K562 (cell line): Measurements from ENCODE around the gene RFT1. TPM values are rescaled to one million over a fixed set of nuclear protein-coding genes. Genes with fewer than 3 reads are reported as not detected.
A peak's percentile ranks its signal among the peaks of the same experiment; 100 is the strongest.

Experiments used
- ATAC-seq: fragments of 200-7000 bp; cut with Tn5 transposase; 3 replicates; pipeline ENCODE4 v1.9.1; 2020; ENCODE audit warnings: moderate library complexity
- BruUV-seq: library from RNA; stranded (reverse); fragments of 400-500 nt; replicated peaks from 2 replicates; lab custom pipeline; 2021; lab: Mats Ljungman, UMichigan
- CTCF ChIA-PET: fragments of 300-600 bp; formaldehyde crosslinking; extraction: SDS; loops from one replicate; lab custom pipeline; 2021; ENCODE audit warnings: low intra/inter-chr PET ratio; lab: Yijun Ruan, JAX
- POLR2A ChIA-PET: fragments of 300-600, 350-650 bp; sonication (Branson Sonifier 250); formaldehyde crosslinking; extraction: SDS; loops from one replicate; lab custom pipeline; 2021; ENCODE audit warnings: antibody characterized with exemption, inconsistent platforms; lab: Yijun Ruan, JAX
- DNase-seq, 4 experiments: peaks; one replicate each; pipeline versions ENCODE4 v3.0.0 to v3.0.0-alpha.2; 2011 to 2018; ENCODE audit warnings: low spot score in 3 of 4, mixed read lengths in 3 of 4; ENCODE audit errors: extremely low read depth in 1 of 4
- FAIRE-seq: peaks from 2 replicates; lab custom pipeline; 2011; peaks lifted over from hg19 to GRCh38; lab: Jason Lieb, UNC
- H2AFZ ChIP-seq: 2 replicates; pipeline ENCODE4 v1.6.0; 2011; ENCODE audit warnings: low read depth, low read length, control low read depth, inconsistent platforms
- H3K27ac ChIP-seq: fragments of 200-600 bp; 3 replicates; pipeline ENCODE4 v1.8.0; 2011; ENCODE audit warnings: low read depth, mild to moderate bottlenecking, control low read depth, inconsistent platforms, low read length, moderate library complexity, mixed read lengths; ENCODE audit errors: extremely low read depth
- H3K27me3 ChIP-seq, 2 experiments: fragments of 300-600 bp in 1 of 2; 2 replicates in 1 of 2; 3 replicates in 1 of 2; pipeline versions ENCODE4 v1.6.0 to v1.8.0; 2011; ENCODE audit warnings: inconsistent platforms in 2 of 2, low read length in 2 of 2, mild to moderate bottlenecking in 1 of 2, mixed read lengths in 1 of 2, moderate library complexity in 1 of 2; ENCODE audit not compliant: control insufficient read depth in 2 of 2, insufficient read depth in 2 of 2
- H3K36me3 ChIP-seq: fragments of 300-600 bp; 3 replicates; pipeline ENCODE4 v1.8.0; 2011; ENCODE audit warnings: mild to moderate bottlenecking, low read length, inconsistent platforms; ENCODE audit not compliant: control insufficient read depth, insufficient read depth
- H3K4me1 ChIP-seq, 2 experiments: fragments of 200-600 bp in 1 of 2; replicated peaks in 1 of 2; 2 replicates in 1 of 2; 3 replicates in 1 of 2; pipeline versions ENCODE4 v1.5.1 to v1.8.0; 2011; ENCODE audit warnings: inconsistent platforms in 2 of 2, low read length in 2 of 2, mild to moderate bottlenecking in 1 of 2, mixed read lengths in 1 of 2, moderate library complexity in 1 of 2; ENCODE audit not compliant: control insufficient read depth in 2 of 2, insufficient read depth in 2 of 2
- H3K4me2 ChIP-seq: 2 replicates; pipeline ENCODE4 v1.6.1; 2011; ENCODE audit warnings: low read length, control low read depth, inconsistent platforms, mixed read lengths; ENCODE audit not compliant: insufficient read depth
- H3K4me3 ChIP-seq: fragments of 200-600 bp; sonication (generic), shearing (Covaris generic); 2 replicates; pipeline ENCODE4 v1.5.1; 2016; ENCODE audit warnings: control low read depth, inconsistent platforms
- H3K79me2 ChIP-seq: fragments of 200-600 bp; 3 replicates; pipeline ENCODE4 v1.8.0; 2011; ENCODE audit warnings: low read length, inconsistent platforms; ENCODE audit not compliant: control insufficient read depth, insufficient read depth
- H3K9ac ChIP-seq, 2 experiments: 2 replicates each; pipeline versions ENCODE4 v1.6.0 to v1.6.1; 2011; ENCODE audit warnings: low read depth in 2 of 2, low read length in 2 of 2, control low read depth in 1 of 2, inconsistent platforms in 1 of 2, mild to moderate bottlenecking in 1 of 2, mixed read lengths in 1 of 2; ENCODE audit not compliant: insufficient read depth in 1 of 2
- H3K9me1 ChIP-seq: one replicate; pipeline ENCODE4 v1.6.0; 2011; ENCODE audit warnings: inconsistent platforms, mild to moderate bottlenecking, low read length, moderate library complexity; ENCODE audit not compliant: control insufficient read depth, insufficient read depth
- H3K9me3 ChIP-seq: replicated peaks from 2 replicates; pipeline ENCODE4 v1.5.1; 2011; ENCODE audit warnings: low read depth, low read length, inconsistent platforms; ENCODE audit not compliant: control insufficient read depth, insufficient read depth
- H4K20me1 ChIP-seq: replicated peaks from 2 replicates; pipeline ENCODE4 v1.6.1; 2011; ENCODE audit warnings: low read length, inconsistent platforms, mixed read lengths; ENCODE audit not compliant: control insufficient read depth, insufficient read depth
- CHAMP1 ChIP-seq: fragments of 450-650 bp; IDR thresholded peaks from 2 replicates; pipeline ENCODE4 v1.6.1; 2016; ENCODE audit warnings: mild to moderate bottlenecking
- CHD1 ChIP-seq: fragments of 200-600 bp; sonication (generic); IDR thresholded peaks from one replicate; pipeline ENCODE4 v1.6.1; 2012; ENCODE audit warnings: mild to moderate bottlenecking, moderate library complexity, low read length, inconsistent platforms
- CXXC5 ChIP-seq: fragments of 250-450 bp; sonication (Bioruptor Pico); IDR thresholded peaks from 2 replicates; pipeline ENCODE4 v1.8.0; 2022; ENCODE audit warnings: inconsistent platforms, mild to moderate bottlenecking, moderate library complexity
- E2F6 ChIP-seq, 2 experiments: IDR thresholded peaks; 2 replicates each; pipeline ENCODE4 v1.6.1; 2011; ENCODE audit warnings: borderline replicate concordance in 1 of 2, control low read depth in 1 of 2, low read depth in 1 of 2, low read length in 1 of 2, mild to moderate bottlenecking in 1 of 2, mixed read lengths in 1 of 2, moderate library complexity in 1 of 2; ENCODE audit not compliant: insufficient read depth in 1 of 2, insufficient read length in 1 of 2, poor library complexity in 1 of 2, severe bottlenecking in 1 of 2; ENCODE audit errors: extremely low read depth in 1 of 2
- EGR1 ChIP-seq: fragments of 450-650 bp; conservative IDR thresholded peaks from 2 replicates; pipeline ENCODE4 v1.6.1; 2017; ENCODE audit warnings: mild to moderate bottlenecking
- POLR2G ChIP-seq: fragments of 200-400 bp; formaldehyde crosslinking; IDR thresholded peaks from 2 replicates; pipeline ENCODE4 v1.6.1; 2017; ENCODE audit warnings: low read depth, mild to moderate bottlenecking, antibody characterized with exemption, low read length, moderate library complexity
- RBFOX2 ChIP-seq: fragments of 200-400 bp; formaldehyde crosslinking; IDR thresholded peaks from 2 replicates; pipeline ENCODE4 v1.6.1; 2017; ENCODE audit warnings: low read depth, mild to moderate bottlenecking, low read length, moderate library complexity
- SPI1 ChIP-seq: IDR thresholded peaks from 2 replicates; pipeline ENCODE4 v1.6.1; 2011; ENCODE audit warnings: low read depth, low read length, control low read depth, borderline replicate concordance
- SRSF9 ChIP-seq: fragments of 200-400 bp; formaldehyde crosslinking; IDR thresholded peaks from 2 replicates; pipeline ENCODE4 v1.6.1; 2017; ENCODE audit warnings: low read depth, low read length, borderline replicate concordance
- TEAD2 ChIP-seq: fragments of 450-650 bp; IDR thresholded peaks from 2 replicates; pipeline ENCODE4 v1.6.1; 2016; ENCODE audit warnings: missing genetic modification characterization, control low read depth, missing compliant biosample characterization
- WGBS: fragments of 100-300 bp; shearing (Covaris generic); methylation state at CpG from one replicate; pipeline ENCODE4 v1.1.6; 2016; ENCODE audit warnings: low coverage, mixed read lengths; ENCODE audit not compliant: insufficient coverage; ENCODE audit errors: missing lambda C conversion rate; 5-methylcytosine and 5-hydroxymethylcytosine counted together
- in situ Hi-C: fragments of 300-500 bp; cut with MboI; formaldehyde crosslinking; loops from 4 replicates; pipeline ENCODE4 v1.15.0; 2018; ENCODE audit warnings: inconsistent platforms, mixed read lengths
- intact Hi-C: fragments of 100-400 bp; cut with micrococcal nuclease; formaldehyde crosslinking; loops from 2 replicates; pipeline ENCODE4 v1.14.2; 2022
- polyA plus RNA-seq, 8 experiments: library from polyadenylated mRNA; depleted of rRNA in 4 of 8; stranded (reverse) in 5 of 8; unstranded in 3 of 8; fragments of >200 nt; fragmentation: Nextera tagmentation in 2 of 8; fragmentation: Illumina TruSeq in 1 of 8; extraction: Ambion mirVana in 2 of 8; extraction: Trizol in 1 of 8; gene quantifications; 2 replicates each; pipeline versions ENCODE4 v1.2.1 to v1.2.3, GENCODE V29; 2011 to 2014; ENCODE audit warnings: inconsistent platforms in 1 of 8, missing spikeins in 1 of 8
- total RNA-seq, 7 experiments: library from RNA; depleted of rRNA in 6 of 7; stranded (reverse); fragments of >200 nt in 6 of 7; fragmentation: Illumina TruSeq in 2 of 7; extraction: Trizol in 2 of 7; gene quantifications; 2 replicates each; pipeline versions ENCODE4 v1.2.1 to v1.2.3, GENCODE V29; 2011 to 2021; ENCODE audit warnings: low replicate concordance in 1 of 7

Gene RFT1
- total and polyA plus RNA-seq, 9 of the 15 experiments (the other 6 are each of a cell fraction or from before 2014, with no cell fraction given): 4.4 to 23.8 (median 8.9) TPM

GRCh38 chr3:53161450-53161819 is 31.2 kb upstream of the RFT1 start:
- Histone ChIP-seq H3K79me2 (peaks cover 14% of the 10 kb centered on the region), H3K4me2 (peak overlapping the region; percentile 73), H3K36me3 (peaks cover 2% of the 10 kb centered on the region; the same call in 1 of the 3 replicates), H3K4me3 (peak overlapping the region; percentile 70), H4K20me1 (peaks cover 6% of the 10 kb centered on the region), H3K9ac (peak overlapping the region; percentile 74 to 94), H3K9me1 (peaks cover 4% of the 10 kb centered on the region), H3K27me3 (peaks cover 0 to 13% of the 10 kb centered on the region in 2 experiments; a peak in 2 of 5 replicates), H3K4me1 (peaks cover 14 to 36% of the 10 kb centered on the region in 2 experiments; a peak in 4 of 5 replicates), H3K27ac (peak overlapping the region; percentile 55; the same call in 1 of the 3 replicates), H3K9me3 (no peaks in the 10 kb centered on the region), H2AFZ (peak overlapping the region; percentile 70)
- WGBS: 0% methylated on average over 2 of the region's 41 CpGs
- peak in 2 of 4 experiments; percentile 23 to 46 for DNase-seq
- peak; percentile 73 for TF ChIP-seq CHD1
- TF ChIP-seq EGR1: 0 out of 2 replicates have a peak, but pooled peaks have one; percentile 7
- TF ChIP-seq POLR2G: 0 out of 2 replicates have a peak, but pooled peaks have one; percentile 2
- peak; percentile 66 for TF ChIP-seq SPI1
- TF ChIP-seq TEAD2: no peak
- no peak for TF ChIP-seq SRSF9
- no peak for TF ChIP-seq CHAMP1
- peak in 1 of 2 experiments; percentile 27 for TF ChIP-seq E2F6 (IDR thresholded peaks at IDR 0.05; ENCODE audit: borderline replicate concordance in 1 of 2, extremely low read depth in 1 of 2, insufficient read depth in 1 of 2, insufficient read length in 1 of 2, low read depth in 1 of 2, low read length in 1 of 2, poor library complexity in 1 of 2, severe bottlenecking in 1 of 2)
- TF ChIP-seq CXXC5: peak; percentile 2; the same call in 1 of the 2 replicates
- TF ChIP-seq RBFOX2: peak; percentile 47
- intact Hi-C loops: no loop called here
- FAIRE-seq: no peak
- ATAC-seq: peak; percentile 27
- ChIA-PET CTCF (no interaction called here), POLR2A (no interaction called here)
- in situ Hi-C loops: no loop called here
- BruUV-seq: no TSS peak
